Measurements from ENCODE around the gene TARBP1.
"Not testable (repeated sequence)": the region's sequence is repeated elsewhere in the genome, so short reads cannot be mapped to it uniquely, and the experiment has no call there.

The TARBP1 gene

DNA sequence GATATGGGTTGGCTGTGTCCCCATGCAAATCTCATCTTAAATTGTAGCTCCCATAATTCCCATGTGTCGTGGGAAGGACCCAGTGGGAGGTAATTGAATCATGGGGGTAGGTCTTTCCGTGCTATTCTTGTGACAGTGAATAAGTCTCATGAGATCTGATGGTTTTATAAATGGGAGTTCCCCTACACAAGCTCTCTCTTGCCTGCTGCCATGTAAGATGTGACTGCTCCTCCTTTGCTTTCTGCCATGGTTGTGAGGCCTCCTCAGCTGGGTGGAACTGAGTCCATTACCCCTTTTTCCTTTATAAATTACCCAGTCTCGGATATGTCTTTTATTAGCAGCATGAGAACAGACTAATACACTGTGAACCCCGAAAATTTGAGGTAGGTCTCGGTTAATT, 25.3 kb upstream of the TARBP1 start:
- DNase-seq: not testable (repeated sequence)

DNA sequence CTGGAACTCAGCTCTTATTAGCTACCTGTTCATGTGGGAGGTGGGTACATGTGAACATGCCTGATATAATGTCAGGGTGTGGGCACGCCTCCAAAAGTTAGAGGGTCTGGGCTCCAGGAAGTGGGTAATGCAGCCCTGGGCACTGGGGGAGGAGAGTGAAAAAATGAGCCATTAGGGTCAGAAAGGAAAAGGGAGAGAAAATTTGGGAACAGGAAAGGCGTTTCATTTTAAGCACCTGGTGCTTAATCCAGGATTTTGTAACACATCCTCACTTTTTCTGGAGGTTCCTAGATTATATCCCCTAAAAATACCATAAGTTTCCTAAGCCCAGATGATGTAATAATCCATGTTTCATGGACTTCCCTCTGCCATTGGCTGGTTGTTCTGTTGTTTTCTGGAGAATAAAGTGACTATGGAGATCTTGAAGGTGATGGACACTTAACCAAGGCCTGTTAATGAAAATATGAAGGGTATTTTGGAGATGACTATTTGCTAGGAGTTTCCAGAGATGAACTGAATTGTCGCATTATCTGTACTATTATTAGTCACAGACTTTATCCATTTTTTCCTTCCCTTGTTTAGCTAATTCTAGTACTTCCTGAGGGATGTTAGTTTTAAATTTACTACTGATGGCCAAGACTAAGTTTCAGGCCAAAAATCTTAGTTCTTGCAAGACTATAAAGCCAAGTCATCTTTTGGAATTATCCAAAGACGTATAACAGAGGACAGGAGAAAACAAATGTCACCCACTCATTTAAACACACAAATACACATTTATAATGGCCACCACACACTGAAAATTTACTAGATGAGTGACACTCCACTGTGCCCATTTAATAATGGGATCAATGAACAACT, 24.4 kb upstream of the TARBP1 start:
- no peak for DNase-seq

DNA sequence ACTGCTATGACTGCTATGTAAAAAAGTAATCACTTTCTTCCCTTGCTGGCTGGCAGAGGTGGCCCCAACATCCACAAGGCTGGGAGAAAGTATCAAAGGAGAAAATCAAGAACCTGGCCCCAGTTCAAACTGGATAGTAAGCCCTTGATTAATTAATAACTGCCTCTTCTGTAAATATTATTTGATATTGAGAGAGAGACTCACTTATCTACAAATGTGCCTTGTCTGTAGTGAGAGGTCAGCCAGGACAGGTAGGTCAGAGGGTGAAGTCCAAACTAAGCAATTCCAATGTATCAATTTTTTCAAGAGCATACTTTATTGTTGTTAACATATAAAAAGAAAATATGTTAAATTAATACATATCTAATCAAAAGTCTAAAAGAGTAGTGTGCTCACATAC, 23.8 kb upstream of the TARBP1 start:
- DNase-seq: no peak

DNA sequence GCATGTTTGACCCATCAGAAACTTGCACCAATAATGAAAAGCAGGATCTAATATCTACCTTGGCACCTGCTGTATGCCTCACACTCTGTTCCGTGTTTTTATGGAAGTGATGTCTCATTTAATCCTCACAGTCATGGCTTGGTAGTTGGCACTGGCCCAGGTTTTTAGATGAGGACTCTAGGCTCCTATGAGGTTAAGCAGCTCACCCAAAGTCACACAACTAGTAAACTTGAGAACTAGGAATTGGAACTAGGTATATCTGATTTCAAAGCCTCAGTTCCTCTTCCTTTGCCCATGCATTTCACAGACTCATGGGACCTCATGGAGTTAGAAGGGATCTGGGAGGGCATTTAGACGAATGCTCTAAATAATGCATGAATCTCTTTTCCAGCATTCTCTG, 21.3 kb upstream of the TARBP1 start:
- peak; percentile 41 for DNase-seq

DNA sequence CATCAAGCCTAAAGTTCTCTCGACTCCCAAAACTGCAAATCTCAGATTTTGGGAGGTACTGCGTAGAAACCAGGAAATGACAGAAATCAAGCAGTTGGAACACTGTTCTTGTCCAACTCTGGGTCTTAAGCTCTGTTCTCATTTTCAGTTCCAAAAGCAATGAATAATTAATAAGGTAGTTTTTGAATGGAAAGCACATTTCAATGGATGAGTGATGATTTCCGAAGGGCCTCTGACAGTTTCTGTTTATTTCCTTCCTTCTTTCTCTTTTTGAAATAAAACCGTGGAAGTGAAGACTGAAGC, 20.9 kb upstream of the TARBP1 start:
- DNase-seq: no peak

DNA sequence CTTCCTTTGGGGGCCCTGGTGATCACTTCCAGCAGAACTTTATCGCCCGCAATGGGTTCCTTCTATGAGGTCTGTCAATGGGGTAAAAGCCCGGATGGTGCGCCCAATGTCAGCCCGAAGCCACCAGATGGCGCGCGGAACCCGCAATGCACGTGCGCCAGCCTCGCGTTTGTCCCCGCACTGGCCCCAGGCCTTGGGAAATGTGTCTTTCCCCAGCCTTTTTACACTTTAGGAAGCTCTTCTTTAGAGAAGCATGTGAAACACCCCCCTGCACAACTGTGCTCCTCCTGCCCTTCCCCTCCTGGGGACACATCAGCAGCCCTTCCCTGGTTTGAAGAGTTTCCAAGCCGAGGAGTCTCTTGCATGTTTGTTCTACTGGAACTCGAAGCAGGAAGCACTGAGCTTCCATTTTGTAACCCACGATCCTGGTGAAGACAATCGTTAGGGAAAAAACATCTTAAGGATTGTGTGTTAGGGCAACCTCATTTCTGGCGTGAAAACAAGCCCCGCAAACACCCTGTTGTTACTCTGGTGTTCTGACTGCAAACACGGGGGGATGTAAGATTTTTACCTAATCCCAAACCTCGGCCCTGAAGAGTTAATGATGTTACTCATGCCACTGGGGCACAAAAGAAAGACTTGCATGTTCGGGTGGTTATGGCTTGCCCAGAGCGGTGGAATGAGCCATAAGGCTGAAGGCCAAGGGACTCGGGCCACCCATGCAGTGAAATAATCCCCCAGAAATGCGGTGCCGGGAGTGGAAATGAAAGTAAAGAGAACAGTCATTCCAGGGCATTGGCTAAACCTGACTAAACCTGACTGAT, 20.4 kb upstream of the TARBP1 start:
- peak; percentile 68 for DNase-seq

DNA sequence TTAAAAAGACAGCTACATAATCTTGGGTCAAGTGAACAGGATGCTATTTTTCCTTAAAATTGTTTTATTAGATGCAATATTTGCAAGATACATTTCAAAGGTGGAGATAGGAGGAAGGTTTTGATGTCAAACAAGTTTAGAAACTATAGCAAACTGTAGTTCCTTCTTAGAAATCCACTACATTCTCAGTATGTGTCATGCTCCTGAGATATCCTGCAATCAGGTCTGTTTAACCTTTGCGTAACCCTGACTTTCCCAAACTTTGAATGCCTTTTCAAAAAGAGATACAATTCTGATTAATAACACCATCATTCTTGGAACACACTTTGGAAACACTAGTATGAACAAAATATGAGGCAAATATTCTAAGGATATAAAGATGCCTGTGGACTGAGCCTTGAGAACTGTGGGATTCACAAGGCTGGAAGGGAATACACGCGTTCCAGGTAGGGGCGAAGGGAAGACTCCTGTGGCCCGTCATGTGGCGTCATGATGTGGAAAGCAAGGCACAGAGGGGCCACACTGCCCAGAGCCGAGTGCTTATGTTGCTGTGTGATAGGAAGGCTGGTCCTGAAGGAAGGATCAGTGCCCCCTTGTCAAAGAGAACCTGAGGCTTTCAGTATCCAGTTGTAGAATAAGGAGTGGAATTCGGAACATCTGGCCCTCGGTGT, 19.6 kb upstream of the TARBP1 start:
- DNase-seq: no peak

DNA sequence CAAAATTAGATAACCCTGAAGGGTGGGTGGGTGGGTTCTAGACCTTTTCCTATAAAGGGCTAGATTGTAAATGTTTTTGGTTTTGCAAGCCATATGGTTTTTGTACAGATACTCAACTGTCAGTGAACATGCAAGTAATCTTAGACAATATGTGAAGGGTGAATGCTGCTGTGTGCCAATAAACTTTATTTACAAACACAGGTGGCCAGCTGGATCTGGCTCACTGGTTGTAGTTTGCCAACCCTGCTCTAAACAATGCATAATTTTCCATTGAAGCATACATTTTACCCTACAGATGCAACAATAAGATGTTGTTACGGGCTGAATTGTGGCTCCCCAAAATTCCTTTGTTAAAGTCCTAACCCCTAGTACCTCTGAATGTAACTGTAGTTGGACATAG, 18.6 kb upstream of the TARBP1 start:
- DNase-seq: no peak

DNA sequence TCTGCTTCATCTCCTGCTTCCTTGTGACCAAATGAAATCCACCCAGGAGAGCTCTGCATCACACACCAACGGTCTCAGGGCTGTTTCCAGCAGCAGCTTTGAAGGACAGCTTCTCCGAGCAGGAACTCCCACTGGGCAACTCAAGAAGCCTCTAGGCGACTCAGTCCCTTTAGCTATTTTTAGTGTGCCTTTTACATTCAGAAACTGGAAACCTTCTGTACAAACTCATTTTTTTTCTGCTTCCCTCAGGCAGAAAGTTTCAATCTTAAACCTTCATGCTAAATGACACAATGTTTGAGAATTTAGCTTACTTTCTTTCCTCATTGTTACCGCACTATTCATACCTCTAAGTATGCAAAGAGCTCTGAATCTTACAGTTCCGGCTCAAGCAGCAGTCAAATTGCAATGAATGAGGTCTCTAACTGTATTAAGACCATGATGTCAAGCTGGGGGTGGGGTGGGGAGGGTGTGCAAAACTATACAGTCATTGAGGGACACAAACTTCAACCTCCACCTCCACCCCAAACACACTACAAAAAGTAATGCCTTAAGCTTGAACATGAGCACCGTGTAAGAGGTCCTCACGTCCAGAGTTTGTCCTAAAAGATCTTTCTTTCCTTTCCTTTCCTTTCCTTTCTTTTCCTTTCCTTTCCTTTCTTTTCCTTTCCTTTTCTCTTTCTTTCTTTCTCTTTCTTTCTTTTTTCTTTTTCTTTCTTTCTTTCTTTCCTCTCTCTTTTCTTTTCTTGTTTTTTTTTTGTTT, 16.4 kb upstream of the TARBP1 start:
- no peak for DNase-seq

DNA sequence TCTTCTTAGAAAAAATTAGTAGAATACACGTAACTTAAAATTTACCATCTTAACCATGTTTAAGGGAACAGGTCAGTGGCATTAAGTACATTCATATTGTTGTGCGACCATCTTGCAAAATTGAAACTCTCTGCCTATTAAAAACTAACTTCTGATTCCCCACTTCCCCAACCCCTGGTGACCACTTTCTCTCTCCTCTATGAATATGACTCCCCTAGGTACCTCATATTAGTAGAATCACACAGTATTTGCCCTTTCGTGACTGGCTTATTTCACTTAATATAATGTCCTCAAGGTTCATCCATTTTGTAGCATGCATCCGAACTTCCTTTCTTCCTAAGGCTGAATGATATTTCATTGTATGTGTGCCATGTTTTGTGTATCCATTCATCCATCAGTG, 15.1 kb upstream of the TARBP1 start:
- DNase-seq: no peak

DNA sequence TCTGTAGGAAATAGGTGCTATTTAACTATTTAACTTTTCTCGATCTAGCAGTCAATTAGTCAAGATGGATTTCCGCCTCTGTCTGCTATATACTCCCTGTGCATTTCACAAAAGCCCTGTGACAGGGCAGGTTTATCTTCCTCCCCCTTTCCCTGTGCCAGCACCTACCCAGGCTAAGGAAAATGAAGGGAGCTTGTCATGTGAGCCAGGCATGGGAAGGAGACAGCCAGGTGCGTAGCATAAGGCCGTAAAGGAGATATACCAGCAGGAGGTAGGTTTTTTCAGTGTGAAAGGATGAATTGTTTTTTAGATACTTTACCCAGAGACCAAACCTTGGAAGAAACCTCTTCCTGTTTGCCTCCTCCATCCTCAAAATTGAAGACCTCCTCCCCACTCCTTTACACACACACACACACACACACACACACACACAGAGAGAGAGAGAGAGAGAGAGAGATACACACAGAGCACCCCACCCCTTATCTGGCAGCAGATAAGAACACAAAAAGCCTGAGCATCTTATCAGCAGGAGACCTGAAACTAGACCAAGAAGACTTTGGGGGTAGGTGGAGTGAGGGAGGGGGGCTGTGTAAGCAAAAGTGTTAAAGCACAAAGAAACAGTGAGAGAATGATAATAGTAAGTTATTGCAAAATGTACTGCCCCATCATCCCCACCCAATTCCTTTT, 12.0 kb upstream of the TARBP1 start:
- DNase-seq: no peak

DNA sequence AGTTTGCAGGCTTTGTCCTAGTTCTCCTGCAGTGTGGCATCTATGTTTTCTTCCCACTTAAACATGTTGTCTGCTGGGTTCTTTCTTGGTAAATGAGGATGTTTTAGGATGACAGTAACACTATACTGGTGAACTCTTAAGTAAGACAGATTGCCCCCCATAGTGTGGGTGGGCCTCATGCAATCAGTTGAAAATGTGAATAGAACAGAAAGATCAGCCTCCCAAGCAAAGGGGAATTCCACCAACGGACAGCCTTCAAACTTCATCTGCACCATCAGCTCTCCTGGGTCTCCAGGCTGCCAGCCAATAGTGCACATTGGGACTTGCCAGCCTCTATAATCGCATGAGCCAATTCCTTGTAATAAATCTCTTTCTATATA, 10.7 kb upstream of the TARBP1 start:
- DNase-seq: no peak

DNA sequence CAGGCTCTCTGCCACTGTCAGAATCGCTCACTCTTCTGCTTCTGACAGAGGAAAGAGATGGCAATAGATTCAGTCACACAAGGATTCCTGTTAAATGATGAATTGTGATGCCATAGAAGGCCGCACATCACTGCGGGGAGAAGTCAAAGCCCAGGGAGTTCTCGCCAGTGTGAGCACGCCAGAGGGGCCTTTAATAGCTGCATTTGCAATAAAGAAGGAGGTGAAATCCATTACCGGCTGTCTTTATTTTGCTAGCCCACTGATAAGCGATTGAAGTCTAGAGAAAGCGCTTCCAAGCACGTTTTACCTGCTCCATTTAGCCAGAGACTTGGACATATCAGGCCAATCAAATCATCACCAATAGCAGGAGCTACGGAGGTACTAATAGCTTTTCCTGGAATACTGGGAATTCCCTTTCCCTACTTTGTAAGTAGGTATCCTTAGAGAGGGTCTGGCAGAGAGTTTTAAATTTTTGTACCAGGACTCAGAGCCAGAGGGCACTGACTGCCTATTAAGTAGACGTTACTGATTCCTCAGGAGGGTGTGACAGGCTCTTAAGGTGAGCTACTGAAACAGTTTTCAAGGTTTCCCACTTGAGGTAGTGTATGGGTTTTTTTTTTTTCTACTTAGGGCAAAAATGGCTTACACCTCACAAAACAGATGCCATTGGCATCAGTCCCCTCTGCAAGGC, 10.2 kb upstream of the TARBP1 start:
- no peak for DNase-seq

DNA sequence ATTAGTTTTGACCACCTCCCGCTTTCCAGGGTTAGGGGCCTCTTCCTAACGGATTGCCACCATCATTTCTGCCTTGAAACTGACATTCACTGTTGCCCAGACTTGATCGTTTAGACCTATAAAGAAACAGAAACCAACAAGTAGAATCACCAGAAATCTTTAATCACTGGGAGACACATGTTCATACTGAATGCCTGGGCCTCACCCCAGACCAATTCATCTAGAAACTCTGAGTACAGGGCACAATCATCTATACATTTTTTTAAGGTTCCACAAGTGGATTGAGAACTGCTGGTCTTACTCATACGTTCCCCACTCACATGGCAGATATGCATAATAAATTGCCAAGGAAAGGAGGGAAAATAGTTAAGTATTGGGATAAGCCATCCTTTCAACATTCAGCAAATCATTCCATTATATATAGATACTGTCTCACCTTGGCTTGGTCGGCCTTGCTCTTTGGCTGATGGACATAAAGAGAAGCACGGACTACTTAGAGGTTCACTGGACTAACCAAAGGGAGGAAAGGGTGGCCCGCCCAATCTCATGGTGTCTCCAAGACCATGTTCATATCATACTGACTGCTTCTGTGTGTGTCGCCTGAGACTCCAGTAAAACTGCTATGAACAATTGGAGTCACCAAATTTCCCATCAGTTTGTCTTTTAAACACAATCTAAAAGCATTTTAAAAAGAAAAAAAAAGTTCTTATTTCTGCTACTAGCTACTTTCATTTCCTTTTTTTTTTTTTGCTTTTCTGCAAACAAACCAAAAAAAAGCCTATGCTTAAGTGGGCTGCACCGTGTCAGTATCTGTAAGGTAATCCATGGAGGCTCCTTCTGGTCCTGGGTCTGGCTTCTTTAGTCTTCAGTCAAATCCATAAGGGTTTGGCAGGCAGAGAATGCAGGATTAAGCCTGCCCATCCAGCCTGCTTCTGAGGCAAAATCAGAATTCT, 9.4 kb upstream of the TARBP1 start:
- no peak for DNase-seq

DNA sequence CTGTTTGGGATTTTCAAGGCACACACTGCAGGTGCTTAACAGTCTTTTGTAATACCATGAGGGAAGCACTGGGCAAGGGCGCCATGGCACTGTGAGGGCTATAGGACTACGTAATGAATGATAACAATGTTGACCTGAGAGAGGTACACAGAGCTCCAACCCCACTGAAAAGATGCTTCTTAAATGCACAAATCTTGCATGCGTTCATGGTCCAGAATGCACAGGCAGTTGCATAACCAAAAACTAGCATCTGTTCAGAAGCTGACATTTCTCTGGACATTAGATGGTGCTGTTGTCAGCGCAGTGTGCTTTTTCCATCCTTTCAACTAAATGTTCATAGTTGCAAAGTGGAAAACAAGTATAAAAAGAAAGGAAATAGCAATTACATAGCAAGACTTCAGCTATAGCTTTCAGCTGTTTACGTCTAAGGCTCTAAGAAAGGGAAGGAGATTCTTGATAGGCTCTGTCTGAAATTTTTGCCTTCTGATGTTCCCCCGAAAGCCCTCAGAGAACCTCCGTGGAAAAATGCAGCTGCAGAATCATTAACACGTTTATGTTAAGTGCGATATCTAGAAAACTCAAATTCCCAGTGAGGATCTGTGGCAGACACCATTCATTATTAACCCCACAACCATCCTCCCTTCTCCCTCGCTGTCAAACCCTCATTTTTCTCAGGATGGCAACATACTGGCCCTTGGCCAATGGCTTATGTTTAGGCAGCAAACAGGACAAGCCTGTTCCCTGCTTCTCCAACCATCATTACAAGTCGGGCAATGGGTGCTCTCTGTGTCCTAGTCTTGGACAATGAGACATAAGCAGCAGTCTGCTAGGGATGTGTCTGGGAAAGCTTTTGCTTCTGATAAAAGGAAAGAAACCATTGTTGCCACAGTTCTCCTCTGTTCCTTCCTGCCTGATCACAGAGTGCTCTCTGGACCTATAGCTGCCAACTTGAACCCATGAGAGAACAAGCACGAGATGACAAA, 8.2 kb upstream of the TARBP1 start:
- DNase-seq: no peak

DNA sequence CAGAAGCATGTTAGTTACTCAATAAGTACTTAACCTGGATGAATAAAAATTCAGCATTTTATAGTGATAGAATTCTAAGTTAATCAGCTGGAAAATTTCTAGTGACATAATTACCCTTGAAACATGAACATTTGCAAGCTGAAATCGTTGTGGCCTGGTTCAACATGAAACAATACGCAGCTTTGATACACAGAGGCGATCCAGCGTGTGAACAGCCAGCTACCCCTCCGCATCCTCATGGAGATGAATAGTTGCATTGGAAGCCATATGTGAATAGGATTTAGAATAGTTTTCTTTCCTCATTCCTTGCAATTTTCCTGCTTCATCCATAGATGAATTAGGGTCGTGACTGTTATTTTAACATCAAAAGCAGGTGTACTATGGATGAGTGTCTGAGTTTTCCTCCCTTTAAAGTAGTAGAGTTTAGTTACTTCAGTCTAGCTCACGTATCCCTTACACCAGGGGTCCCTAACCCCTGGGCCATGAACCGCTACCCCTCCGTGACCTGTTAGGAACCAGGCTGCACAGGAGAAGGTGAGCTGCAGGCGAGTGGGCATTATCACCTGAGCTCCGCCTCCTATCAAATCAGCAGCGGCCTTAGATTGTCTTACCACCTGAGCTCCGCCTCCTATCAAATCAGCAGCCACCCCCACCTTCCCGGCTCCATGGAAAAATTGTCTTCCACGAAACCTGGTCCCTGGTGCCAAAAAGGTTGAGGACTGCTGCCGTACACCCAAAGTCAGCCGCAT, 6.2 kb upstream of the TARBP1 start:
- no peak for DNase-seq

DNA sequence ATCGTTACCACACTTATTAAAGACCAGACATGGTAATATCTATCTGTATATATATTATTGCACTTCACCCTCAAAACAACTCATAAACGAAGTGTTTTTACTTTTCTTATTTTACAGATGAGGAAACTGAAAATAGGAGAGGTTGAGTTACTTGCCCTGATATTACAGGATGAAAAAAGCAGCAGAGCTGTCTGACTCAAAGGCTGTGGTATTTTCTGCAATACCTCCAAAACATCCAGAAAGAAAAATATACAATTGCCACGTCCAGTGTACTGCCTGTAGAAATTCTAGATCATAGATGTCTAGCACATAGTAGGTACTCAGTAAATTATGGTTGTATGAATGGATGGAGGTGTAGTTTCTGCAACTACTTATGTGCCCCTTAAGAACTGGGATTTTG, 5.2 kb upstream of the TARBP1 start:
- DNase-seq: no peak

DNA sequence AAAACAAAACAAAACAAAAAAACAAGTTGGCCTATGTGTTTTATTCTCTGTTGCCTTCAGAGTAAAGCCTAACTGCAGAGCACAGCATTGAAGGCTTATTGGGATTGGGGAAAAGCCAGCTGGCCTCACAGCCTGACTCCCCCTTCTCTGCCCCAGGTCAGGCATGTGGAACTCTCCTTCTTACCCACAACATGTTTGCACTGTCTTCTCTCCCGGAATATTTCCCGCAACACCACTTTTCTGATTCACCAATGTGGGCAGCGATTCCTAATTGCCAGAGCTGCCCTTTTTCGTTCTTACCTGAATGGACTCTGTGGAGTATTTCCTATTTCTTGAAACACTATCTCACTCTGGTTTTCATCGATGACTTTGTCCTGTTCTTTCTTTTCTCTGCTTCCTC, 2.8 kb upstream of the TARBP1 start:
- no peak for DNase-seq

DNA sequence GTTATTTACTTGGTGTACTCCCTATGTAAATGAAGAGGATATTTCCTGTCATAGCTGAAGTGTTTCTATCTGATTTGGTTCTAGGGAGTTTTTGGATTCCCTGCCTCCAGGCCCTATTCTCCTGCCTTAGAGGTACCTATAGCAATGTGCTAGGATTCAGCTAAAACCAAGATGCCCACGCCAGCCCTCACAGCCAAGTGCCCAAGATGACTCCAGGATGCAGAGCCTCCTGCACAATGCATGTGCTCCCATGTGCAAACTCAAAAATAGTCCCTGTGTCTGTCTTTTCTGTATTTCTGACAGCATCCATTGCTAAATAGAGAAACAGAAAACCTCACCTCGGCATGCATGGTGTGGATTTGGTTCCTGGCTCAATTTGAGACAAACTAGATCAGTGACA, 887 bp upstream of the TARBP1 start:
- DNase-seq: no peak

Data from DMS79 treated with DMSO at 0.1 percent for 48 hours (cell line).